Ascending aorta (tissue), 2 donors: ENCODE results near the gene ITGA2B. TPM values are rescaled to one million over a fixed set of nuclear protein-coding genes. Genes with fewer than 3 reads are reported as not detected.
"Not testable (repeated sequence)": the region's sequence is repeated elsewhere in the genome, so short reads cannot be mapped to it uniquely, and the experiment has no call there.

Source experiments
- DNase-seq, 2 donors: peaks; one replicate each; pipeline ENCODE4 v3.0.0-alpha.2; 2019; ENCODE audit warnings: low spot score in 2 of 2
- H3K27ac ChIP-seq, 2 donors: fragments of 200-600 bp; sonication (generic); one replicate each; pipeline ENCODE4 v1.5.1; 2016 to 2017; ENCODE audit warnings: mild to moderate bottlenecking in 1 of 2
- H3K27me3 ChIP-seq: fragments of 200-600 bp; sonication (generic); one replicate; pipeline ENCODE4 v1.5.1; 2017
- H3K36me3 ChIP-seq, 2 donors: fragments of 200-600 bp; sonication (generic); one replicate each; pipeline ENCODE4 v1.5.1; 2016
- H3K4me1 ChIP-seq, 2 donors: fragments of 200-600 bp; sonication (generic); one replicate each; pipeline ENCODE4 v1.5.1; 2016 to 2017; ENCODE audit warnings: mild to moderate bottlenecking in 1 of 2
- H3K4me3 ChIP-seq, 2 donors: fragments of 200-600 bp; sonication (generic); one replicate each; pipeline ENCODE4 v1.5.1; 2016 to 2017; ENCODE audit warnings: mild to moderate bottlenecking in 1 of 2
- H3K9me3 ChIP-seq, 2 donors: fragments of 200-600 bp; sonication (generic); one replicate each; pipeline ENCODE4 v1.5.1; 2016
- CTCF ChIP-seq, 3 experiments: fragments of 200-600 bp in 2 of 3; fragments of 450-650 bp in 1 of 3; sonication (generic) in 2 of 3; IDR thresholded peaks; one replicate each; pipeline ENCODE4 v1.5.1; 2016 to 2019; ENCODE audit warnings: antibody characterized with exemption in 3 of 3, mild to moderate bottlenecking in 1 of 3, moderate library complexity in 1 of 3
- intact Hi-C: fragments of 100-400 bp; cut with DNase I; formaldehyde crosslinking; loops from one replicate; pipeline ENCODE4 v1.15.1; 2023
- total RNA-seq: library from RNA; depleted of rRNA; stranded (reverse); fragments of >200 nt; gene quantifications from one replicate; pipeline ENCODE4 v1.1.0, GENCODE V29; 2016

ITGA2B gene
- total RNA-seq, 1 donor from 2014 or later: not detected

GRCh38 chr17:44367231-44367979 is 22.0 kb downstream of the ITGA2B start:
- H3K36me3 ChIP-seq: no peaks in the 10 kb centered on the region
- no peaks in the 10 kb centered on the region for H3K9me3 ChIP-seq
- H3K4me3 ChIP-seq: no peak overlapping the region
- H3K27me3 ChIP-seq: peaks cover 12% of the 10 kb centered on the region
- intact Hi-C loops: no loop called here
- no peak overlapping the region for H3K27ac ChIP-seq
- no peak for TF ChIP-seq CTCF (IDR thresholded peaks at IDR 0.05)
- DNase-seq: no peak
- H3K4me1 ChIP-seq: peaks cover 5 to 6% of the 10 kb centered on the region in 2 donors

GRCh38 chr17:44365051-44365450 is 24.4 kb downstream of the ITGA2B start:
- H3K27me3 ChIP-seq: peaks cover 12% of the 10 kb centered on the region
- H3K27ac ChIP-seq, H3K4me3 ChIP-seq, H3K9me3 ChIP-seq, H3K4me1 ChIP-seq, intact Hi-C loops, DNase-seq, H3K36me3 ChIP-seq: not testable (repeated sequence)

- H3K4me3 ChIP-seq: peak within 1 kb of the TSS; percentile 66 to 75
- H3K4me1 ChIP-seq: peaks cover 5 to 6% of the 10 kb centered on the region in 2 donors
- TF ChIP-seq CTCF (IDR thresholded peaks at IDR 0.05): peak; percentile 28 to 73 (median 39)
- H3K36me3 ChIP-seq: no peaks in the 10 kb centered on the region
- H3K9me3 ChIP-seq: no peaks in the 10 kb centered on the region
- peaks cover 12% of the 10 kb centered on the region for H3K27me3 ChIP-seq
- intact Hi-C loops: no loop called here
- DNase-seq: no peak
- H3K27ac ChIP-seq: no peak within 1 kb of the TSS
These were observed 25.8 kb downstream of the ITGA2B start, which contains the start of gene FAM171A2 for GRCh38 chr17:44363613-44364159. Gene FAM171A2, minus strand, starts transcription at chr17:44363853. Its CDS starts 139 bp downstream, at chr17:44363714.

GRCh38 chr17:44362949-44363612 is 26.4 kb downstream of the ITGA2B start:
- peaks cover 12% of the 10 kb centered on the region for H3K27me3 ChIP-seq
- H3K27ac ChIP-seq: no peak overlapping the region
- DNase-seq: no peak
- H3K4me3 ChIP-seq: peak overlapping the region; percentile 66 to 75
- H3K36me3 ChIP-seq: no peaks in the 10 kb centered on the region
- peaks cover 5 to 6% of the 10 kb centered on the region in 2 donors for H3K4me1 ChIP-seq
- intact Hi-C loops: no loop called here
- H3K9me3 ChIP-seq: no peaks in the 10 kb centered on the region
- TF ChIP-seq CTCF (IDR thresholded peaks at IDR 0.05): no peak

- H3K36me3 ChIP-seq: no peaks in the 10 kb centered on the region
- DNase-seq: no peak
- TF ChIP-seq CTCF (IDR thresholded peaks at IDR 0.05): no peak
- no peak overlapping the region for H3K27ac ChIP-seq
- H3K4me1 ChIP-seq: peaks cover 5 to 6% of the 10 kb centered on the region in 2 donors
- no peaks in the 10 kb centered on the region for H3K9me3 ChIP-seq
- no peak overlapping the region for H3K4me3 ChIP-seq
- H3K27me3 ChIP-seq: peaks cover 12% of the 10 kb centered on the region
- intact Hi-C loops: no loop called here
These were observed 26.9 kb downstream of the ITGA2B start for GRCh38 chr17:44362459-44362948.
